IPS DF 6.9 (cell line): Measurements from ENCODE around the gene TXNL4B.
"Not testable (repeated sequence)": the region's sequence is repeated elsewhere in the genome, so short reads cannot be mapped to it uniquely, and the experiment has no call there.

Source experiments
- DNase-seq: peaks from one replicate; pipeline ENCODE4 v3.0.0-alpha.2; 2013; ENCODE audit warnings: low read depth, low spot score
- H3K27ac ChIP-seq: one replicate; pipeline ENCODE4 v1.5.1; 2013; ENCODE audit warnings: low read length, control low read depth
- H3K27me3 ChIP-seq: 2 replicates; pipeline ENCODE4 v1.6.1; 2013; ENCODE audit warnings: mild to moderate bottlenecking, low read length; ENCODE audit not compliant: control insufficient read depth, insufficient read depth
- H3K36me3 ChIP-seq: 2 replicates; pipeline ENCODE4 v1.6.1; 2013; ENCODE audit warnings: low read length; ENCODE audit not compliant: control insufficient read depth, insufficient read depth
- H3K4me1 ChIP-seq: 2 replicates; pipeline ENCODE4 v1.6.1; 2013; ENCODE audit warnings: low read length; ENCODE audit not compliant: control insufficient read depth, insufficient read depth
- H3K4me3 ChIP-seq: 2 replicates; pipeline ENCODE4 v1.5.1; 2013; ENCODE audit warnings: mild to moderate bottlenecking, low read length
- H3K9me3 ChIP-seq: 2 replicates; pipeline ENCODE4 v1.6.1; 2013; ENCODE audit warnings: low read length, inconsistent platforms; ENCODE audit not compliant: control insufficient read depth, insufficient read depth
- WGBS: extraction: QIAGEN DNeasy Blood & Tissue Kit; methylation state at CpG from one replicate; pipeline ENCODE4 v1.1.7; 2013; ENCODE audit warnings: mixed read lengths, missing lambda C conversion rate; ENCODE audit not compliant: insufficient read length, insufficient coverage; 5-methylcytosine and 5-hydroxymethylcytosine counted together

Gene TXNL4B

DNA sequence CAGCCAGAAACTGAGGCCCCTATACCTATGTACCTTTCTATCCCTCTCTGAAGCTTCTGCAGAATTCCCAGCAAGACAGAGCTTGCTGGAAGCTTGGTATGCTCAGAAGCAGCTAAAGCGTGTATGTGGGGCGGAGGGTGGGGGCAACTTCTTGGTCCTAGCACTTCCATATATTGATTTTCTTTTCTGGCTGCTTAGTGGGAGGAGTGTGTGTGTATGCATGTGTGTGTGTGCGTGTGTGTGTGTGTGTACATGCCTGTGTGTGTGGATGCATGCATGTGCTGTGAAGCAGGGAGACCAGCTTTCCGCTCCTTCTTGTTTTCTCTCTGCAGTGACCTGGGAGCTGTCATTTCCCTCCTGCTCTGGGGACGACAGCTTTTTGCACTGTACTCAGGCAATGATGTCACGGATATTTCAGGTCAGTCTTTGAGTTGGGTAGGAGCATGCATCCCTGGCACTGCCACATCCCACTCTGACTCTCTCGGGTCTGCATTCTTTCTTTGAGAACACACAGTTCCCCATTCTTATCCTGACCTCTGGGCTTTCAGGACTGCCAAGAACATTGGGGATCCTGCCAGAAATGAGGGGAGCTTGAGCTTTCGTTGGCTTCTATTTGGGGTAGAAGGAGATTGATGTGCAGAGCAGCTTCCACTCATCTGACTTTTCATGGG is 19.7 kb downstream of the TXNL4B start:
- no peaks in the 10 kb centered on the region for H3K4me1 ChIP-seq
- no peak overlapping the region for H3K4me3 ChIP-seq
- H3K36me3 ChIP-seq = no peaks in the 10 kb centered on the region
- H3K9me3 ChIP-seq = no peaks in the 10 kb centered on the region
- no peaks in the 10 kb centered on the region for H3K27me3 ChIP-seq
- DNase-seq = no peak
- WGBS = no CpG with 5 or more reads among the region's 8 CpGs
- H3K27ac ChIP-seq = no peak overlapping the region

DNA sequence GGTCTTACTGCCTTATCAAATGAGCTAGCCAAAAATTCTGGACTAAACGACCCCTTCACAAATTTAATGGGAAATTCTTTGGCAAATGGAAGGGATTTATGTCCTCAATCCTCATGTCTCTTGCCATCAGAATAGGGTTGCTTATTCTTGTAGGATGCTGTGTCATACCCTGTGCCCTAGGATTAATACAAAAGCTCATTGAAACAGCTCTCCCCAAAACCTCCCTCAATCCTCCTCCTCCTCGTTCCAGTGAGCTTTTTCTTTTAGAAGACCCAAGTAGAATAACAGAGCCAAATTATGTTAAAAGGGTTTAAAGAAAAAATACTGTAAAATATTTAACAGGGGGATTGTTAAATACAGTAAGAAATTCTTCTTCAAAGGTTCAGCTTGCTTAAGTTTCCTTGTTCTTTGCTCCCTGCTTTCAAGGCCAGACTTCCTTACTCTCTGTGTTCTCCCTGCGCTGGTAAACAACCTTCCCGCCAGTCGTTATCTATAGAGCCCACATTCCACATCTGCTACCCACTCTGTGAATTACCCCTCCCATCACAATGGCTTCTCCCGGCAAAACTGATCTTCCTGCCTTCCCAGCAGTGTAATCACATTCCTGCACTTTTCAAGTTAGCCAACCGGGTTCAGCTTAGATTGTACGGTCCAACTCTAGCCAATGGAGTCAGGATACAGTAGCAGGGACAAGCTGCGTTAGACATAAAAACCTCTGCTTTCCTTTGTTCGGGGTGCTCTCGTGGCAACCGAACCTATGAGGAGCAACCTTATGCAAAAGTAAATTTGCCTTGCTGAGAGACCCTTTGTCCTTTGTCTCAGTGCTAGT is 20.7 kb downstream of the TXNL4B start:
- Histone ChIP-seq H3K4me1 (no peaks in the 10 kb centered on the region), H3K4me3 (no peak overlapping the region), H3K9me3 (no peaks in the 10 kb centered on the region), H3K27ac (no peak overlapping the region), H3K27me3 (no peaks in the 10 kb centered on the region), H3K36me3 (no peaks in the 10 kb centered on the region)
- DNase-seq = no peak
- WGBS = no CpG with 5 or more reads among the region's 12 CpGs

DNA sequence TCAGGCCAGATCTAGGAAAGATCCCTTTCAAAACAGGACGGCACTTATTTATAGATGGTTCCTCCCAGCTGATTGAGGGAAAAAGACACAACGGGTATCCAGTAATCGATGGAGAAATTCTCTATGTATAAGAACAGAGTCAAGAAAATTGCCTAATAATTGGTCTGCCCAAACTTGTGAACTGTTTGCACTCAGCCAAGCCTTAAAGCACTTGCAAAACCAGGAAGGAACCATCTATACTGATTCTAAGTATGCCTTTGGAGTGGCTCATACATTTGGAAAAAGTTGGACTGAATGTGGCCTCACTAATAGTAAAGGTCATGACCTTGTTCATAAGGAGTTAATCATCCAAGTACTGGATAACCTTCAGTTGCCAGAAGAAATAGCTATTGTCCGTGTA is 24.5 kb downstream of the TXNL4B start:
- no peaks in the 10 kb centered on the region for H3K9me3 ChIP-seq
- DNase-seq = no peak
- no peaks in the 10 kb centered on the region for H3K4me1 ChIP-seq
- no peak overlapping the region for H3K27ac ChIP-seq
- no peaks in the 10 kb centered on the region for H3K36me3 ChIP-seq
- no CpG with 5 or more reads among the region's 4 CpGs for WGBS
- H3K4me3 ChIP-seq = no peak overlapping the region
- H3K27me3 ChIP-seq = no peaks in the 10 kb centered on the region

DNA sequence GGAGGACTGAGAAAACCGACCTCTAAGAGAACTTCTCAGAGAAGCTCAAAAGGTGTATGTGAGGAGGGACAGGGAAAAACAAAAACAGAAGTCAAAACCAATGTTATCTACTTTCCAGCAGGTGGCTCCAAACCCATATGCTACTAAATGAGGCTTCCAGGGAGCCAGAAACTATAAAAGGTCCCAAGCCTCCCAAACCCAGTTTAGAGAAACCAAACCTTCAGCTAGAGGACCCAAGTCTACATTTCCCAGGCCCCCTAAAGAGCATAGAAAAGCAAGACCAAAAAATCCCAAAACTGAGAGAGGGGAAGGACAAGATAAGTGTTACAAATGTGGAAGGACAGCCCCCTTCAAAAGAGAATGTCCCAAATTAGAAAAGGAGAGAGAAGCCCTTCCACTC is 26.7 kb downstream of the TXNL4B start:
- WGBS = no CpG with 5 or more reads among the region's 1 CpG
- Histone ChIP-seq H3K27me3 (no peaks in the 10 kb centered on the region), H3K27ac (no peak overlapping the region), H3K4me3 (no peak overlapping the region), H3K4me1 (no peaks in the 10 kb centered on the region), H3K36me3 (no peaks in the 10 kb centered on the region), H3K9me3 (no peaks in the 10 kb centered on the region)
- peak; percentile 4 for DNase-seq

DNA sequence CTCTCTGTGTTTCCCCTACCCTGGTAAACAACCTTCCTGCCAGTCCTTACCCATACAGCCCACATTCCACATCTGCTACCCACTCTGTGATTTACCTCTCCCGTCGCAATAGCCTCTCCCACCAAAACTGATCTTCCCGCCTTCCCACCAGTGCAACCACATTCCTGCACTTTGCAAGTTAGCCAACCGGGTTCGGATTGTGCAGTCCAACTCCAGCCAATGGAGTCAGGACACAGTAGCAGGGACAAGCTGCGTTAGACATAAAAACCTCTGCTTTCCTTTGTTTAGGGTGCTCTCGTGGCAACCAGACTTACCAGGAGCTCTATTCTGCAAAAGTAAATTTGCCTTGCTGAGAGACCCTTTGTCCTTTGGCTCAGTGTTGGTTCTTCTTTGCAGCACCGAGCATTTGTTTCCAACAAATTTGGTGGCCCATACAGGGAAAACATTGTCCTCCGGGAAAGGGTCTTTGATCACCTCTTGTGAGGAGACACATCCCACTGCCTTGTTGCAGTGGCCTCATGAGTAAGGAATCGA is 29.0 kb downstream of the TXNL4B start:
- Histone ChIP-seq H3K4me3 (no peak overlapping the region), H3K27me3 (no peaks in the 10 kb centered on the region), H3K4me1 (no peaks in the 10 kb centered on the region), H3K9me3 (no peaks in the 10 kb centered on the region), H3K27ac (no peak overlapping the region), H3K36me3 (no peaks in the 10 kb centered on the region)
- no CpG with 5 or more reads among the region's 10 CpGs for WGBS
- DNase-seq = no peak

DNA sequence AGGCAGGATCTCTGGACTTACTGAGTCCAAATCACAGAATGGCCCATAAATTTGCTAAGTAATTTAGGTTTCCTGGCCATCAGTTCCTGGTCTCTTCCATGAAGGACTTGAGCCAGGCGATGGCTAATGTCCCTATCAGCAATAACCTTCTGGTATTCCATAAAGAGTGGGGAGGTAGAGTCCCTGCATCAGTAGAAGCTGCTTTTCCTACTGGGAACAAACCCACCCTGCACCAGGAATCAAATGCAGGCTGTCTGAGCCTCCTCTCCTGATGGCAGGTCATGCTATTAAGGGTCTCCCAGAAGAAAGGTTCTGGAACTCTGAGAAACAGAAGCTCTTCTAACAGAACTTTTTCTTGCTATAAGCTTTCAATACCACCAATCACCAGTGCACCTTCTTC is 31.9 kb downstream of the TXNL4B start:
- Histone ChIP-seq H3K9me3 (no peaks in the 10 kb centered on the region), H3K36me3 (no peaks in the 10 kb centered on the region), H3K4me3 (no peak overlapping the region), H3K27ac (no peak overlapping the region), H3K27me3 (no peaks in the 10 kb centered on the region), H3K4me1 (no peaks in the 10 kb centered on the region)
- no CpG with 5 or more reads among the region's 1 CpG for WGBS
- no peak for DNase-seq

DNA sequence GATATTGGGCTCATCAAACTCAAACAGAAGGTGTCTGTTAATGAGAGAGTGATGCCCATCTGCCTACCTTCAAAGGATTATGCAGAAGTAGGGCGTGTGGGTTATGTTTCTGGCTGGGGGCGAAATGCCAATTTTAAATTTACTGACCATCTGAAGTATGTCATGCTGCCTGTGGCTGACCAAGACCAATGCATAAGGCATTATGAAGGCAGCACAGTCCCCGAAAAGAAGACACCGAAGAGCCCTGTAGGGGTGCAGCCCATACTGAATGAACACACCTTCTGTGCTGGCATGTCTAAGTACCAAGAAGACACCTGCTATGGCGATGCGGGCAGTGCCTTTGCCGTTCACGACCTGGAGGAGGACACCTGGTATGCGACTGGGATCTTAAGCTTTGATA is 33.0 kb downstream of the TXNL4B start:
- no peaks in the 10 kb centered on the region for H3K27me3 ChIP-seq
- no peaks in the 10 kb centered on the region for H3K9me3 ChIP-seq
- H3K36me3 ChIP-seq = no peaks in the 10 kb centered on the region
- no peaks in the 10 kb centered on the region for H3K4me1 ChIP-seq
- no peak overlapping the region for H3K4me3 ChIP-seq
- no peak overlapping the region for H3K27ac ChIP-seq
- no CpG with 5 or more reads among the region's 9 CpGs for WGBS
- DNase-seq = no peak

DNA sequence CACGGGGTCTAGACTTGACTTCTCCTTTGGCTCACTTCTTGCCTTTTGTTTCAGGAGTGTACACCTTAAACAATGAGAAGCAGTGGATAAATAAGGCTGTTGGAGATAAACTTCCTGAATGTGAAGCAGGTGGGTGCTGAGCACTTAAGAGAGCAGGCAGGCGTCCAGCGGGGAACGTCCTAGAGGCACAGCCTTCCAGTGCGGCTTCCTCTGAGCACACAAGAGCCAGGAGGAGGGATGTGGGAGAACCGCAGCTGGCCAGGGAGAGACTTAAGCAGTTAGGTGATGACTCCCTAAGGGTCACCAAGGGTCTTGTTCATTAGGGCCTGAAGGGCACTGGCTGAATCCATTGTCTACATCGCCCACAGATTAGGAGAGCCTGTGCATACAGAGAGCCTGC is 34.4 kb downstream of the TXNL4B start:
- H3K4me1 ChIP-seq, H3K9me3 ChIP-seq, H3K27ac ChIP-seq, H3K4me3 ChIP-seq, DNase-seq, H3K27me3 ChIP-seq, H3K36me3 ChIP-seq: not testable (repeated sequence)
- WGBS = no CpG with 5 or more reads among the region's 7 CpGs

DNA sequence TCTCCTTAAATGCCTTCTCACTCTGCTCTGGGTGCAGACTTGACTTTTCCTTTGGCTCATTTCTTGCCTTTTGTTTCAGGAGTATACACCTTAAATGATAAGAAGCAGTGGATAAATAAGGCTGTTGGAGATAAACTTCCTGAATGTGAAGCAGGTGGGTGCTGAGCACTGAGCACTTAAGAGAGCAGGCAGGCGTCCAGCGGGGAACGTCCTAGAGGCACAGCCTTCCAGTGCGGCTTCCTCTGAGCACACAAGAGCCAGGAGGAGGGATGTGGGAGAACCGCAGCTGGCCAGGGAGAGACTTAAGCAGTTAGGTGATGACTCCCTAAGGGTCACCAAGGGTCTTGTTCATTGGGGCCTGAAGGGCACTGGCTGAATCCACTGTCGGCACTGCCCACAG is 36.1 kb downstream of the TXNL4B start:
- H3K27ac ChIP-seq, H3K27me3 ChIP-seq, H3K4me1 ChIP-seq, DNase-seq, H3K4me3 ChIP-seq, H3K9me3 ChIP-seq, H3K36me3 ChIP-seq: not testable (repeated sequence)
- no CpG with 5 or more reads among the region's 6 CpGs for whole genome bisulfite sequencing

DNA sequence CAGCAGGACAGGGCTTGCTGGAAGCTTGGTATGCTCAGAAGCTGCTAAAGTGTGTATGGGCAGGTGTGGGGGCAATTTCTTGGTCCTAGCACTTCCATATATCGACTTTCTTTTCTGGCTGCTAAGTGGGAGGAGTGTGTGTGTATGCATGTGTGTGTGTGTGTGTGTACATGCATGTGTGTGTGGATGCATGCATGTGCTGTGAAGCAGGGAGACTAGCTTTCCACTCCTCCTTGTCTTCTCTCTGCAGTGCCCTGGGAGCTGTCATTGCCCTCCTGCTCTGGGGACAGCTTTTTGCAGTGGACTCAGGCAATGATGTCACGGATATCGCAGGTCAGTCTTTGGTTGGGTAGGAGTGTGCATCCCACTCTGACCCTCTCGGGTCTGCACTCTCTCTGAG is 37.5 kb downstream of the TXNL4B start:
- H3K27ac ChIP-seq = no peak overlapping the region
- no peaks in the 10 kb centered on the region for H3K36me3 ChIP-seq
- H3K4me3 ChIP-seq = no peak overlapping the region
- no peaks in the 10 kb centered on the region for H3K4me1 ChIP-seq
- no peaks in the 10 kb centered on the region for H3K27me3 ChIP-seq
- H3K9me3 ChIP-seq = no peaks in the 10 kb centered on the region
- no peak for DNase-seq
- WGBS = no CpG with 5 or more reads among the region's 4 CpGs
